GM12875 (cell line): ENCODE data around the gene TTYH1.

ENCODE experiments used
- H3K4me3 ChIP-seq: one replicate; pipeline ENCODE4 v1.5.1; 2011; ENCODE audit warnings: low read depth, low read length, control low read depth
- CTCF ChIP-seq: IDR thresholded peaks from 2 replicates; pipeline ENCODE4 v1.5.1; 2011; ENCODE audit warnings: low read depth, mild to moderate bottlenecking, control low read depth, inconsistent platforms, low read length, moderate library complexity, borderline replicate concordance; ENCODE audit not compliant: insufficient read depth

The TTYH1 gene

DNA sequence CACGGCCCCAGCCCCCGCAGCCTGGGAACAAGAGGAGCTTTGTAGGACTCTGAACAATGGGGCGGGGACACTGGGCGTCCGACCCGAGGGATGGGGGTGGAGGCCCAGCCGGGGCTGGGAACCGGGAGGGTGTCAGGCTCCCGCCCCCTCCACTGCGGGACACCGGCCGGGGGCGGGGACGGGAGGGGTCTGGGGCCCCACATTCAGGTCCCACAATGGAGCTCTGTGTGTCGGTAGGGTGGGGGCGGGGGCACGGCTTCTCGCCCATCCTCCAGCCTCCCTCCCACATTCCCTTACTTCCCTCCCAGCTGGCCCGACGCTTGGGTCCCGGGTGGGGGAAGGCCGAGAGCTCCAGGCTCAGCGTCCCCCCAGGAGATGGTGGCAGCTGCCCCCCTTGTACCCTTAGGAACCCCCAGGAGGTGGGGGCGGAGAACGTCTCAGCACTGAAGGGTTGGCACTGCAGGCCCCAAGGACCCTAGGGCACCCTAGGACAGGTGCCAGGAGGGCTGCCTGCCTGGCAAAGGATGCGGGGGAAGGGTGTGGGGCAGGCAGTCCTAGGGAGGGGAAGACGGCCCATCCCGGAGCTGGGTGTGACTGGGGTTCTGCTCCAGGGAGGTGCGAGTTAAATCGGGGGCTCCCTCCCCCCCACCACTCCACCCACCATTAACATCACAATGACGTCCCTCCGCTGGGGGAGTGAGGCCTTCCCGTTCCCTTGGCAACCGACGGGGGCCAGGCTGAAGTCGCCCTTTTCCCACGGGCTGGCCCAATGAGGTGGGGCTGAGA is 5.3 kb downstream of the TTYH1 start:
- no peak overlapping the region for H3K4me3 ChIP-seq
- no peak for TF ChIP-seq CTCF

GRCh38 chr19:54421169-54421516 is 5.9 kb downstream of the TTYH1 start:
- no peak overlapping the region for H3K4me3 ChIP-seq
- no peak for TF ChIP-seq CTCF

DNA sequence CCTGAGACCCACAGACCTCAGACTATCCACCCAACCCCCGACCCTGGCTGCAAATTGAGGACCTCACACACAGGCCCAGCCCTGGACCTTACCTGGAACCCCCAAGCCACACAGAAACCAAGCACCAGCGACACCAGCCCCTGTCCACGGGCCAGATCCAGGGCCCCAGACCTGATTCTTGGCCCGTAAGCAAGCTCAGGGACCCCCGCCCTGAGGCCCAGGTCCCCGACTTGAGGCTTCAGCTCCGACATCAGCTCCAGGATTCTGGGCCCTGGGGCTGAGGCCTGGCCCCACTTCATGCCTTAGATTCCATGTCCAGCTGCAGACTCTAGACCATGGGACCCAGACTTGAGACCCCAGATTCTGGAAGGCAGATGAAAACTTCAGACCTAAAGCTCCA is 6.3 kb downstream of the TTYH1 start:
- no peak for TF ChIP-seq CTCF
- no peak overlapping the region for H3K4me3 ChIP-seq

- TF ChIP-seq CTCF: no peak
- no peak overlapping the region for H3K4me3 ChIP-seq
These were observed 6.9 kb downstream of the TTYH1 start for GRCh38 chr19:54422136-54422535.

DNA sequence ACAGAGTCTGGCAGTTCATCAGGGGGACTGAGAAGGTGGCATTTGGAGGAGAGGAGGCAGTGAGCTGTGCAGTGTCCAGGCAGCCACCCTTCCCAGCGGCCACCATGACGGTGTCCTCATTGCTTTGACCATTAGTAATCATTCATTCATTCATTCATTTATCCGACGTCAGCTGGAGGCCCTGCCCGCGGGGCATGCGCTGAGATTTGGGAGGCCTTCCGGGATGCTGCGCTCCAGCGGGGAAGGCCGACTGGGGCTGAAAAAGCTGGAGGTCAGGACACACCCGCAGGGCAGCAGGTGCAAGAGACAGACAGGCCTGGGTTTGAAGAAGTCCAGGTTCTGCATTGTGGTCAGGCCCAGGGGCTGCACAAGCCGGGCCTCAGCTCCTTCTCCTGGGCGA is 8.9 kb downstream of the TTYH1 start:
- no peak overlapping the region for H3K4me3 ChIP-seq
- TF ChIP-seq CTCF: no peak

GRCh38 chr19:54424660-54425381 is 9.6 kb downstream of the TTYH1 start:
- TF ChIP-seq CTCF: no peak
- H3K4me3 ChIP-seq: no peak overlapping the region

GRCh38 chr19:54425382-54425723 is 10.1 kb downstream of the TTYH1 start:
- TF ChIP-seq CTCF: no peak
- H3K4me3 ChIP-seq: no peak overlapping the region
